ENCODE results near the gene TERB1.

DNA sequence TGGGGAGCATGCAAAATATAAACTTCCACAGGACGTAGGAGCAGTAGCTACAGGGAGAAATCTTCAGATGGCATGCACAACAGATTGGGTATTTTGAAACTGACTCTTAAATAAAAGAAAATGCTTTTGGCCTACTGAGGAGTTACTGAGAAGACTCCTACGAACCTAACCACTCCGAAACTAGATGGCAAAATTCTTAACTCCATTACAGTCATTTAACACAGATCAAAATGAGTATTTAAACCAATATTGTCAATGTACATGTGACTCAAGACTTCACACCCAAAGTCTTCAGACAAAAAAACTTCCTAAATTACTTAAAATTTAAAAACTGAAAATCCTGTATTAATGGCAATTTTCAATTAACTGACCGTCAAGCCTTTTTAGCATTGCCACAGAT, 8.4 kb upstream of the TERB1 start:
- TF ChIP-seq POLR2A (IDR thresholded peaks at IDR 0.05), result no peak
- TF ChIP-seq, protein P1, sequence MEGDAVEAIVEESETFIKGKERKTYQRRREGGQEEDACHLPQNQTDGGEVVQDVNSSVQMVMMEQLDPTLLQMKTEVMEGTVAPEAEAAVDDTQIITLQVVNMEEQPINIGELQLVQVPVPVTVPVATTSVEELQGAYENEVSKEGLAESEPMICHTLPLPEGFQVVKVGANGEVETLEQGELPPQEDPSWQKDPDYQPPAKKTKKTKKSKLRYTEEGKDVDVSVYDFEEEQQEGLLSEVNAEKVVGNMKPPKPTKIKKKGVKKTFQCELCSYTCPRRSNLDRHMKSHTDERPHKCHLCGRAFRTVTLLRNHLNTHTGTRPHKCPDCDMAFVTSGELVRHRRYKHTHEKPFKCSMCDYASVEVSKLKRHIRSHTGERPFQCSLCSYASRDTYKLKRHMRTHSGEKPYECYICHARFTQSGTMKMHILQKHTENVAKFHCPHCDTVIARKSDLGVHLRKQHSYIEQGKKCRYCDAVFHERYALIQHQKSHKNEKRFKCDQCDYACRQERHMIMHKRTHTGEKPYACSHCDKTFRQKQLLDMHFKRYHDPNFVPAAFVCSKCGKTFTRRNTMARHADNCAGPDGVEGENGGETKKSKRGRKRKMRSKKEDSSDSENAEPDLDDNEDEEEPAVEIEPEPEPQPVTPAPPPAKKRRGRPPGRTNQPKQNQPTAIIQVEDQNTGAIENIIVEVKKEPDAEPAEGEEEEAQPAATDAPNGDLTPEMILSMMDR (IDR thresholded peaks at IDR 0.05), result no peak

Data from thyroid gland (tissue), 4 donors.